Measurements from ENCODE around the gene KIF16B. TPM values are rescaled to one million over a fixed set of nuclear protein-coding genes. Genes with fewer than 3 reads are reported as not detected.

Gene KIF16B
- total and polyA plus RNA-seq, 4 donors, result 5.1 to 19.7 (median 8.4) TPM

GRCh38 chr20:16569246-16570153, 3.7 kb downstream of the KIF16B start:
- no peaks in the 10 kb centered on the region for H3K36me3 ChIP-seq (ENCODE audit: control insufficient read depth in 4 of 4, insufficient read depth in 3 of 4, low read depth in 1 of 4, low read length in 3 of 4)
- no peaks in the 10 kb centered on the region for H3K9me3 ChIP-seq (ENCODE audit: control insufficient read depth in 4 of 4, low read length in 3 of 4)
- H3K4me3 ChIP-seq (ENCODE audit: low read depth in 1 of 3, low read length in 3 of 3), result no peak overlapping the region
- no peak overlapping the region for H3K9ac ChIP-seq (ENCODE audit: low read depth in 1 of 2, low read length in 2 of 2)
- peaks cover 7 to 31% (median 16%) of the 10 kb centered on the region in 4 donors for H3K4me1 ChIP-seq (ENCODE audit: control insufficient read depth in 4 of 4, insufficient read depth in 4 of 4, low read length in 3 of 4)
- 65% methylated on average over 4 of the region's 4 CpGs for WGBS
- TF ChIP-seq YY1 (IDR thresholded peaks at IDR 0.05) (no peak), RXRA (IDR thresholded peaks at IDR 0.05) (no peak), REST (IDR thresholded peaks at IDR 0.05) (no peak), SP1 (IDR thresholded peaks at IDR 0.05) (no peak), FOXA1 (IDR thresholded peaks at IDR 0.05) (no peak), TAF1 (conservative IDR thresholded peaks at IDR 0.05) (no peak), CTCF (IDR thresholded peaks at IDR 0.05; ENCODE audit: low read depth, low read length, missing input control) (no peak), ZBTB33 (IDR thresholded peaks at IDR 0.05) (no peak), ATF3 (IDR thresholded peaks at IDR 0.05) (no peak), JUND (IDR thresholded peaks at IDR 0.05) (no peak), HNF4A (conservative IDR thresholded peaks at IDR 0.05) (no peak), RAD21 (IDR thresholded peaks at IDR 0.05) (no peak), NR2F2 (IDR thresholded peaks at IDR 0.05) (no peak), FOXA2 (IDR thresholded peaks at IDR 0.05) (no peak), HNF4G (IDR thresholded peaks at IDR 0.05) (no peak), GABPA (IDR thresholded peaks at IDR 0.05 in 1 of 2, conservative IDR thresholded peaks at IDR 0.05 in 1 of 2) (no peak)
- no peak for DNase-seq (ENCODE audit: low spot score)
- no peaks in the 10 kb centered on the region for H3K27me3 ChIP-seq (ENCODE audit: control insufficient read depth in 4 of 4, insufficient read depth in 4 of 4, low read length in 3 of 4)
- no peak overlapping the region for H3K27ac ChIP-seq (ENCODE audit: low read depth in 1 of 2, low read length in 2 of 2)

All from liver (tissue), 9 donors.